Testis (tissue), 2 donors: Measurements from ENCODE around the gene FKBP7.

Experiments
- POLR2A ChIP-seq: fragments of 450-650 bp; IDR thresholded peaks from one replicate; pipeline ENCODE4 v1.6.1; 2017; ENCODE audit warnings: antibody characterized with exemption, mild to moderate bottlenecking, moderate library complexity
- TF ChIP-seq, protein P1 (sequence below), 3 experiments: fragments of 450-650 bp in 2 of 3; fragments of 200-600 bp in 1 of 3; sonication (generic) in 1 of 3; IDR thresholded peaks; one replicate each; pipeline ENCODE4 v1.5.1; 2016 to 2019; ENCODE audit warnings: antibody characterized with exemption in 3 of 3, mild to moderate bottlenecking in 2 of 3, moderate library complexity in 1 of 3

GRCh38 chr2:178417916-178418315 is 60.5 kb downstream of the FKBP7 start:
- TF ChIP-seq, protein P1, sequence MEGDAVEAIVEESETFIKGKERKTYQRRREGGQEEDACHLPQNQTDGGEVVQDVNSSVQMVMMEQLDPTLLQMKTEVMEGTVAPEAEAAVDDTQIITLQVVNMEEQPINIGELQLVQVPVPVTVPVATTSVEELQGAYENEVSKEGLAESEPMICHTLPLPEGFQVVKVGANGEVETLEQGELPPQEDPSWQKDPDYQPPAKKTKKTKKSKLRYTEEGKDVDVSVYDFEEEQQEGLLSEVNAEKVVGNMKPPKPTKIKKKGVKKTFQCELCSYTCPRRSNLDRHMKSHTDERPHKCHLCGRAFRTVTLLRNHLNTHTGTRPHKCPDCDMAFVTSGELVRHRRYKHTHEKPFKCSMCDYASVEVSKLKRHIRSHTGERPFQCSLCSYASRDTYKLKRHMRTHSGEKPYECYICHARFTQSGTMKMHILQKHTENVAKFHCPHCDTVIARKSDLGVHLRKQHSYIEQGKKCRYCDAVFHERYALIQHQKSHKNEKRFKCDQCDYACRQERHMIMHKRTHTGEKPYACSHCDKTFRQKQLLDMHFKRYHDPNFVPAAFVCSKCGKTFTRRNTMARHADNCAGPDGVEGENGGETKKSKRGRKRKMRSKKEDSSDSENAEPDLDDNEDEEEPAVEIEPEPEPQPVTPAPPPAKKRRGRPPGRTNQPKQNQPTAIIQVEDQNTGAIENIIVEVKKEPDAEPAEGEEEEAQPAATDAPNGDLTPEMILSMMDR (IDR thresholded peaks at IDR 0.05), result no peak
- TF ChIP-seq POLR2A, result no peak
